Psoas muscle (tissue), 8 donors: Measurements from ENCODE around the gene ERICH6B. TPM values are rescaled to one million over a fixed set of nuclear protein-coding genes. Genes with fewer than 3 reads are reported as not detected.

Source experiments
- ATAC-seq, 4 donors: fragments of 200-7000 bp; cut with Tn5 transposase; one replicate each; pipeline ENCODE4 v1.9.1; 2020; ENCODE audit warnings: moderate library complexity in 3 of 4, mild to moderate bottlenecking in 2 of 4
- DNase-seq, 2 donors: peaks; one replicate each; pipeline ENCODE4 v3.0.0-alpha.2; 2020
- H3K27ac ChIP-seq: fragments of 200-600 bp; one replicate; pipeline ENCODE4 v1.8.0; 2022
- H3K27me3 ChIP-seq, 3 donors: fragments of 200-600 bp in 1 of 3; one replicate each; pipeline versions ENCODE4 v1.6.1 to v1.8.0; 2013 to 2022; ENCODE audit warnings: low read length in 2 of 3, mild to moderate bottlenecking in 2 of 3, moderate library complexity in 1 of 3; ENCODE audit not compliant: insufficient read depth in 3 of 3
- H3K36me3 ChIP-seq, 2 donors: fragments of 200-600 bp in 1 of 2; one replicate each; pipeline versions ENCODE4 v1.6.1 to v1.8.0; 2013 to 2022; ENCODE audit warnings: low read depth in 1 of 2, mild to moderate bottlenecking in 1 of 2, moderate library complexity in 1 of 2; ENCODE audit not compliant: insufficient read depth in 1 of 2
- H3K4me1 ChIP-seq: fragments of 200-600 bp; one replicate; pipeline ENCODE4 v1.8.0; 2022
- H3K4me3 ChIP-seq: fragments of 200-600 bp; one replicate; pipeline ENCODE4 v1.8.0; 2022; ENCODE audit warnings: mild to moderate bottlenecking
- H3K9me3 ChIP-seq: fragments of 200-600 bp; one replicate; pipeline ENCODE4 v1.8.0; 2022
- WGBS, 3 donors: extraction: QIAGEN DNeasy Blood & Tissue Kit; methylation state at CpG; one replicate each; pipeline versions ENCODE4 v1.1.6 to v1.1.7; 2013; 5-methylcytosine and 5-hydroxymethylcytosine counted together
- intact Hi-C, 2 donors: fragments of 100-400 bp; cut with DNase I; formaldehyde crosslinking; loops; one replicate each; pipeline versions ENCODE4 v1.11.0 to v1.14.2; 2022
- polyA plus RNA-seq, 3 donors: library from polyadenylated mRNA; stranded (reverse); fragments of 200-250 nt; gene quantifications; one replicate each; pipeline ENCODE4 v1.2.3, GENCODE V29; 2013
- total RNA-seq, 4 donors: library from RNA; stranded (reverse); fragmentation: NEBNext Ultra II Directional in 2 of 4; extraction: Animal tissue kit (Norgen Biotek cat#: 25700) in 2 of 4; gene quantifications; one replicate each; pipeline versions ENCODE4 v1.2.1 to v1.2.4, GENCODE V29; 2021 to 2023
- TF ChIP-seq, protein P1 (sequence below): fragments of 200-600 bp; IDR thresholded peaks from one replicate; pipeline ENCODE4 v1.8.0; 2022; ENCODE audit warnings: antibody characterized with exemption
- donor health status: healthy with polysubstance abuse.
- donor health status: DM: no; HTN: no; CAD: no; lungs with moderate emphysema.
- donor health status: Bipolar disorder and iron deficiency.
- donor health status: healthy.
- donor health status: DM: yes; HTN: yes; CAD: no.
- donor health status: DM: no; HTN: no; CAD: no.
- donor health status: DM: no; HTN: no; CAD: no.
- donor health status: DM: yes; HTN: yes; CAD: no.

ERICH6B gene
- total and polyA plus RNA-seq, 7 donors = not detected

DNA sequence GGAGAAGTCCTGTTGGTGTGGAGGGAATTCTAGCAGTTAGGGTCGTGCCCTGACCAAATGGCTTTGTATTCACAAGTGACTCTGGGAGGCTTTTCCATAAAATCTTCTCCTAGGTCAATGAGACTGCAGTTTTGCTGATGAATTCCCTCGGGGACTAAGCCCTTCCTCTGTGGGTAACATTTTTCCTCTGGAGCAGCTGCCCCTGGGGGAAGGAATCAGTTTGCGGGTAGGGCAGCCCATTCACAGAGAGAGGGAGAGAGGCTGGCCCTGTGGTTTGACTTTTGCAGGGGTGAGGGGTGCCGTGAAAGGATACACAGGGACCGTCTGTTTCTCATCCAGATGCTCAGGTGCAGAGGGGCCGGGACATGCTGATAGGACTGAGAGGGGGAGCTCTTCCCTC, 67.3 kb downstream of the ERICH6B start:
- intact Hi-C loops = no loop called here
- Histone ChIP-seq H3K36me3 (no peaks in the 10 kb centered on the region), H3K27me3 (peaks cover 0 to 3% (median 0%) of the 10 kb centered on the region in 3 donors), H3K9me3 (no peaks in the 10 kb centered on the region), H3K4me3 (no peak overlapping the region), H3K4me1 (no peaks in the 10 kb centered on the region), H3K27ac (no peak overlapping the region)
- WGBS, 3 donors = 44 to 50% (median 45%) methylated on average over 6 of the region's 6 CpGs
- DNase-seq (no peak), ATAC-seq (no peak)
- TF ChIP-seq, protein P1, sequence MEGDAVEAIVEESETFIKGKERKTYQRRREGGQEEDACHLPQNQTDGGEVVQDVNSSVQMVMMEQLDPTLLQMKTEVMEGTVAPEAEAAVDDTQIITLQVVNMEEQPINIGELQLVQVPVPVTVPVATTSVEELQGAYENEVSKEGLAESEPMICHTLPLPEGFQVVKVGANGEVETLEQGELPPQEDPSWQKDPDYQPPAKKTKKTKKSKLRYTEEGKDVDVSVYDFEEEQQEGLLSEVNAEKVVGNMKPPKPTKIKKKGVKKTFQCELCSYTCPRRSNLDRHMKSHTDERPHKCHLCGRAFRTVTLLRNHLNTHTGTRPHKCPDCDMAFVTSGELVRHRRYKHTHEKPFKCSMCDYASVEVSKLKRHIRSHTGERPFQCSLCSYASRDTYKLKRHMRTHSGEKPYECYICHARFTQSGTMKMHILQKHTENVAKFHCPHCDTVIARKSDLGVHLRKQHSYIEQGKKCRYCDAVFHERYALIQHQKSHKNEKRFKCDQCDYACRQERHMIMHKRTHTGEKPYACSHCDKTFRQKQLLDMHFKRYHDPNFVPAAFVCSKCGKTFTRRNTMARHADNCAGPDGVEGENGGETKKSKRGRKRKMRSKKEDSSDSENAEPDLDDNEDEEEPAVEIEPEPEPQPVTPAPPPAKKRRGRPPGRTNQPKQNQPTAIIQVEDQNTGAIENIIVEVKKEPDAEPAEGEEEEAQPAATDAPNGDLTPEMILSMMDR = no peak

DNA sequence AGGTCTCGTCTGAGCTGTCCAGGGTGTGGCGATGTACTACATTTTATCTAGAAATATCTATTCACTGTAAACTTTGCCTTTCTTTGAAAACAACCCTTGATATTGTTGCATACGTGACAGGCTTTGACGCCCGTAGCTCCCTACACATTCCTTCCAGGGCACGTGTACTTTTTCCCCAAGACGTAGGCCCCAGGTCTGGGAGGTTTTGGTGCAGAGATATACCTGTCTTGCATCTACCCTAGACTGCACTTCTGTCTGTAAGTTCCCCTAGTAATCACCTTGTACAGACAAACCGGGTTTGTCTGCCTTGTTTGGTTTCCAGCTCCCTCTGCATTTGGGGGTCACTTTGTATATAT, 69.2 kb downstream of the ERICH6B start:
- TF ChIP-seq, protein P1 = no peak
- intact Hi-C loops = no loop called here
- 83 to 89% (median 88%) methylated on average over 8 of the region's 8 CpGs for WGBS, 3 donors

DNA sequence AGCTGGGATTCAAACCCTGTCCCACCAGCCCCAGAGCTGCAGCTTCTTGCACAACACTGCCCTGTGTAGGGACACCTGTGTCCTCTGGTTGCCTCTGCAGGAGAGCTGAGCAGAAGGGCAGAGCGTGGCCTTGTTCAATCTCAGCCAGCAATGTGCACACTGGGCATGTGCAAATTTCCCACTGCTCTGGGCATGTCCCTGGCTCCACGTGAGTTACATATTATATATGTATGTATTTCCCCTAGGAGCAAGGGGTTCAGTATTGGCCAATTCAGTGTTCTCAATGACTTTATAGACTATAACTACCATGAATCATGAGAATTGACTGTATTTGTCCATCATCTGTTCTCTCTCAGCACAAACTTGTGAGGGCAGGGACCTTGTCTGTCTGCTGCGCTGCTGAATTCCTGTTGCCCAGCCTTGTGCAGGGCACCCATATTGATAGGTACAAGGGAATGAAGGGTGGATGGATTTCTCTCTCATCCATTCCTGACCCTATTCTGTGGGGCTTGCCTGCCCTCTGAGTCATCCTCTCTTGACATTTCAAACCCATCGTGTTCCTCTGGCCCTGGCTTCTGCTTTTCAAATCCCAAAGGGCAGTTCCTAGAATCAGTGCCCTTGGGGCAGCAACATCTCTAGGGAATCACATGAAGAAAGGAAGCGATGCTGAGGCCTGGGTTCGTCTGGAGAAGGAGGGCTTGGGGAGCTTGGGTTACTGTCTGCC, 69.7 kb downstream of the ERICH6B start:
- no peak for ATAC-seq

More for the DNA sequence above, 69.2 kb downstream of the ERICH6B start:
- Histone ChIP-seq H3K4me3 (no peak overlapping the region), H3K4me1 (no peaks in the 10 kb centered on the region), H3K27ac (no peak overlapping the region), H3K9me3 (no peaks in the 10 kb centered on the region), H3K27me3 (peaks cover 0 to 3% (median 0%) of the 10 kb centered on the region in 3 donors), H3K36me3 (no peaks in the 10 kb centered on the region)
- DNase-seq (no peak), ATAC-seq (no peak)

DNA sequence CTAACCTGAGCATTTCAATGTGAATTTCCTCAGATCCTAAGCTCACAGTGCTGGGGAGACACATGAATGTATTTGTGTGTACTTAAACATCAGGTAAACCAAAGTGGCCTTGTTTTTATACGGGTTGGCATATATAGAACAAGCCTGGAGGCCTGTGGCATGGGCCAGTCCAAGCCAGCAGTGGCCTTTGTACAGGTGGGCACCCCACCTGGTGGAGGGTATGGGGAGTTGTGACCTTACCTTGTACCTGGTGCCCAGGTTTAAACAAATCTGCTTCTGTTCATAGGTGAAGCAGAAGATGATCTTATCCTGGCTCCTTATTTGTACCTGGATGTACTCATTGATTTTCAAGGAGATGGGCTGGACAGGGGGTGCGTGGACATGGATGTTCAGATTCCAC, 71.0 kb downstream of the ERICH6B start:
- ATAC-seq (no peak), DNase-seq (no peak)
- Histone ChIP-seq H3K27ac (no peak overlapping the region), H3K9me3 (no peaks in the 10 kb centered on the region), H3K27me3 (peaks cover 0 to 3% (median 0%) of the 10 kb centered on the region in 3 donors), H3K4me1 (no peaks in the 10 kb centered on the region), H3K4me3 (no peak overlapping the region), H3K36me3 (no peaks in the 10 kb centered on the region)
- 89 to 93% (median 89%) methylated on average over 2 of the region's 2 CpGs for WGBS, 3 donors
- intact Hi-C loops = no loop called here
- TF ChIP-seq, protein P1 = no peak

More for the DNA sequence above, 69.7 kb downstream of the ERICH6B start:
- 64 to 66% (median 65%) methylated on average over 6 of the region's 6 CpGs for WGBS, 3 donors
- no peak overlapping the region for H3K27ac ChIP-seq
- intact Hi-C loops = no loop called here
- H3K9me3 ChIP-seq = no peaks in the 10 kb centered on the region
- H3K4me3 ChIP-seq = no peak overlapping the region
- no peaks in the 10 kb centered on the region for H3K36me3 ChIP-seq
- TF ChIP-seq, protein P1 = no peak
- no peaks in the 10 kb centered on the region for H3K4me1 ChIP-seq
- peaks cover 0 to 3% (median 0%) of the 10 kb centered on the region in 3 donors for H3K27me3 ChIP-seq
- no peak for DNase-seq

DNA sequence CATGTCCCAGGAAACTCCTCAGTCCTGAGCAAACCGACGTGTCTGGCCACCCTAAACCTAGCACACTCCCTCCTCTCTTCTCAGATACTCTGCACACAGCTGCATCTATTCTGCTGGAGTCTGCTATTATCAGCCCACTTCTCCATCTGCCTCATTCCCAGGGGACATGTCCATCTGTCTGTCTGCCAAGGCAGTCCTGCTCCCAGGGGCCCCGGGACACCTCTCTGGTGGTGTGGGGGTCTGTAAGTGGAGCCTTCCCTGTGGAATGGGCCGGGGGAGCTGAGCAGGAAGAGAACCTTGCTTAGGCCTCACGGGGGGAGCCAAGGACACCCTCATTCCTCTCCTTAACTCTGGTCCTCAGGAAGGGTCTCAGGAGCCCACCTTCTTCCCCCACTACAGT, 72.7 kb downstream of the ERICH6B start:
- TF ChIP-seq, protein P1 = no peak
- ATAC-seq (no peak), DNase-seq (no peak)
- H3K36me3 ChIP-seq = peaks cover 0 to under 1% of the 10 kb centered on the region in 2 donors
- no peaks in the 10 kb centered on the region for H3K9me3 ChIP-seq
- H3K27ac ChIP-seq = no peak overlapping the region
- no peak overlapping the region for H3K4me3 ChIP-seq
- H3K4me1 ChIP-seq = no peaks in the 10 kb centered on the region
- H3K27me3 ChIP-seq = peaks cover 0 to 3% (median 0%) of the 10 kb centered on the region in 3 donors
- WGBS, 3 donors = 84 to 88% (median 86%) methylated on average over 5 of the region's 5 CpGs
- intact Hi-C loops = no loop called here
